ENCODE data around the gene FLNA. TPM values are rescaled to one million over a fixed set of nuclear protein-coding genes. Genes with fewer than 3 reads are reported as not detected.

The FLNA gene
- total RNA-seq, 1 experiment from 2014 or later: 1,210 TPM

- no peak overlapping the region for H3K27ac ChIP-seq (ENCODE audit: low read depth, low read length, poor library complexity, severe bottlenecking)
Observed at GRCh38 chrX:154334496-154334895, 39.9 kb downstream of the FLNA start.

GRCh38 chrX:154333837-154334271, 40.6 kb downstream of the FLNA start:
- no peaks in the 10 kb centered on the region for H3K4me1 ChIP-seq (ENCODE audit: insufficient read depth, low read length, poor library complexity, severe bottlenecking)
- BruUV-seq (replicated peaks): no TSS peak
- H3K9me3 ChIP-seq (ENCODE audit: low read depth, low read length, poor library complexity, severe bottlenecking): no peaks in the 10 kb centered on the region
- intact Hi-C loops (cut with micrococcal nuclease; ENCODE audit: unreplicated experiment): no loop called here
- no peak overlapping the region for H3K4me3 ChIP-seq (ENCODE audit: low read depth, low read length, poor library complexity, severe bottlenecking)
- H3K27ac ChIP-seq (ENCODE audit: low read depth, low read length, poor library complexity, severe bottlenecking): no peak overlapping the region
- CTCF ChIA-PET: no interaction called here
- POLR2A ChIA-PET (ENCODE audit: low non-redundant PET): no interaction called here
- DNase-seq (ENCODE audit: low spot score): no peak
- no peaks in the 10 kb centered on the region for H3K36me3 ChIP-seq (ENCODE audit: insufficient read depth, low read length, poor library complexity, severe bottlenecking)
- no peaks in the 10 kb centered on the region for H3K27me3 ChIP-seq (replicated peaks; ENCODE audit: insufficient read depth, low read depth, low read length, poor library complexity)
- TF ChIP-seq EZH2 (IDR thresholded peaks at IDR 0.05; ENCODE audit: borderline replicate concordance, low read depth, low read length, poor library complexity, severe bottlenecking): no peak
- no peak for TF ChIP-seq CTCF (conservative IDR thresholded peaks at IDR 0.05; ENCODE audit: low read depth, low read length)

More at GRCh38 chrX:154334496-154334895, 39.9 kb downstream of the FLNA start:
- BruUV-seq (replicated peaks): no TSS peak
- H3K27me3 ChIP-seq (replicated peaks; ENCODE audit: insufficient read depth, low read depth, low read length, poor library complexity): no peaks in the 10 kb centered on the region
- CTCF ChIA-PET: no interaction called here
- no peaks in the 10 kb centered on the region for H3K36me3 ChIP-seq (ENCODE audit: insufficient read depth, low read length, poor library complexity, severe bottlenecking)
- H3K4me1 ChIP-seq (ENCODE audit: insufficient read depth, low read length, poor library complexity, severe bottlenecking): no peaks in the 10 kb centered on the region
- TF ChIP-seq EZH2 (IDR thresholded peaks at IDR 0.05; ENCODE audit: borderline replicate concordance, low read depth, low read length, poor library complexity, severe bottlenecking) (no peak), CTCF (conservative IDR thresholded peaks at IDR 0.05; ENCODE audit: low read depth, low read length) (no peak)
- no peaks in the 10 kb centered on the region for H3K9me3 ChIP-seq (ENCODE audit: low read depth, low read length, poor library complexity, severe bottlenecking)
- no peak overlapping the region for H3K4me3 ChIP-seq (ENCODE audit: low read depth, low read length, poor library complexity, severe bottlenecking)
- intact Hi-C loops (cut with micrococcal nuclease; ENCODE audit: unreplicated experiment): no loop called here
- POLR2A ChIA-PET (ENCODE audit: low non-redundant PET): no interaction called here
- no peak for DNase-seq (ENCODE audit: low spot score)

- BruUV-seq (replicated peaks): no TSS peak
- Histone ChIP-seq H3K36me3 (ENCODE audit: insufficient read depth, low read length, poor library complexity, severe bottlenecking) (no peaks in the 10 kb centered on the region), H3K4me1 (ENCODE audit: insufficient read depth, low read length, poor library complexity, severe bottlenecking) (no peaks in the 10 kb centered on the region), H3K27me3 (replicated peaks; ENCODE audit: insufficient read depth, low read depth, low read length, poor library complexity) (no peaks in the 10 kb centered on the region), H3K9me3 (ENCODE audit: low read depth, low read length, poor library complexity, severe bottlenecking) (no peaks in the 10 kb centered on the region), H3K4me3 (ENCODE audit: low read depth, low read length, poor library complexity, severe bottlenecking) (no peak overlapping the region), H3K27ac (ENCODE audit: low read depth, low read length, poor library complexity, severe bottlenecking) (no peak overlapping the region)
- no peak for TF ChIP-seq CTCF (conservative IDR thresholded peaks at IDR 0.05; ENCODE audit: low read depth, low read length)
- no peak for TF ChIP-seq EZH2 (IDR thresholded peaks at IDR 0.05; ENCODE audit: borderline replicate concordance, low read depth, low read length, poor library complexity, severe bottlenecking)
- no peak for DNase-seq (ENCODE audit: low spot score)
- ChIA-PET CTCF (no interaction called here), POLR2A (ENCODE audit: low non-redundant PET) (no interaction called here)
- intact Hi-C loops (cut with micrococcal nuclease; ENCODE audit: unreplicated experiment): no loop called here
Observed at GRCh38 chrX:154333116-154333515, 41.3 kb downstream of the FLNA start.

Data from A673 (cell line).